ENCODE results near the gene CNTNAP2.
"Not testable (repeated sequence)": the region's sequence is repeated elsewhere in the genome, so short reads cannot be mapped to it uniquely, and the experiment has no call there.

Gene CNTNAP2

GRCh38 chr7:147700702-147701101 is 1584.1 kb downstream of the CNTNAP2 start:
- DNase-seq = no peak

DNA sequence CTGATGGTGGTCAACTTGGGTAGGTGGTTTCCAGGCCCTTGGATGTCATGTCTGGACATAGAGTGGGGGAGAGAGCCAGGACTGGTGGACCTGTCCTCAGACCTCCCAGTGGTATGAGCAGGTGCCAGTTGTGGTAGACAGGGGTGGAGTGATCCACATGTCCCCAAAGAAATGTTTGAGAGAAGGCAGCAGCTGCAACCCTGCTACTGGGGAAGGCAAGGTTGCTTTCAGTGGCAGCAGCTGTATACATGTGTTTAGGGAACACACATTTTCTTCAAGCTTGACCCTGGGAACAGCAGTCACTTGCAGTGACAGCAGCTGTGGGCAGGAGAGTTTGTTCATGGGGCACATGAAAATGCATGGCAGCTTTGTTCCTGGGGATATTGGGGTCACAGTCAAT is 1591.3 kb downstream of the CNTNAP2 start:
- no peak for DNase-seq

DNA sequence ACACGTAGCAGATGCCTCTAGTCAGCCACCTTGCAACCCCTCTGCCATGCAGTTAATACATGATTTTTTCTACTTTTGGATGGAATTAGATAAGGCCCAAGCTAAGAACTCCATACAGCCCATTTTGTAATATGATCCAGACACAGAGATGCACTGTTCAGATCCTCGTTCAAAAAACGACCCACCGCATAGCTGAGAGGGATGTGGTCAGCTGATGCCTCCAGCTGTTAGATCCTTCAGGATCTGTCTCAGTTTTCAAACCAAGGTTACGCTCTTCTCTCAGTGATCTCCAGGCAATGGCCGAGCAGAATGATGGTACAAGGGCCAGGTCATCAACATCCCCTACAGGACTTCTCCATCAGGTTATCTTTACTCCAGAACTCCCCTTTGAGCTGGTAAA is 1592.3 kb downstream of the CNTNAP2 start:
- DNase-seq = no peak

GRCh38 chr7:147711447-147711846 is 1594.8 kb downstream of the CNTNAP2 start:
- no peak for DNase-seq

DNA sequence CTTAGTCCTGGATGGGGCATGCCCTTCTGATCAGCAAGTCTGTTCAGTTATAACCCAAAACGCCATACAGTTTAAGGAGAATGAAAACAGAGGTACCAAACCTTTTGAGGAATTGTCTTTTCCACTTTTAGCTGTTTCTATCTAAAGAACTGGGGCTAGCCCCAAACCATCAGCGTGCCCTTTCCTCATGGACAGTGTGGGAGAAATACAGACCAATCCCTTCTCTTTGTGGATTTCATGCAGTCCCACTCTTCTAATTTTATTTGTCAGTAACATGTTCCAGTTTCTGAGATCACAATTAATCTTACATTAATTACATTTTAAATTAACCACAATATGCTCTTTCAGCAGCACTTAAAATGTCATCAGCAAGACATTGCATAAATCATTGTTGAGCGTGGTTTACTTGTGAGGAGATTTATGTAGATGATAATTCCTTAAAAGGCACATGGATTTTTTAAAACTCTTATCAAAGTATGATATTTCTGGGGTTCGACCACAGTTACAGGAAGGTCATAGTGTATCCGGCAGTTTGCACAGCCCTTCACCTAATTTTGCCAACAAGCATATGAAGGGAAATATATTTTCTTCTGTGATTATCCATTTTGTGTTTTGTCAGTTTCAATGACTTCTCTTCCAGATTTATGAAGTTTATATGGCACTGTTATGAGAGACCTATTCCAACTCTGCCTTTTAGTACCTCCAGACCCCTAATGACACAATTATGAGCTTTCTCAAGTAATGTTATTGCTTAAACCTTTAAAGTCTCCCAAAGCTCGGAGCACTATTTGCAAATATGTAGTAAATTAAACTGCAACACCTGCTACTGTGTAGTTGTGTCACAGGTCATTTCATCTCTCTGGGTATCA is 1605.6 kb downstream of the CNTNAP2 start:
- no peak for DNase-seq

DNA sequence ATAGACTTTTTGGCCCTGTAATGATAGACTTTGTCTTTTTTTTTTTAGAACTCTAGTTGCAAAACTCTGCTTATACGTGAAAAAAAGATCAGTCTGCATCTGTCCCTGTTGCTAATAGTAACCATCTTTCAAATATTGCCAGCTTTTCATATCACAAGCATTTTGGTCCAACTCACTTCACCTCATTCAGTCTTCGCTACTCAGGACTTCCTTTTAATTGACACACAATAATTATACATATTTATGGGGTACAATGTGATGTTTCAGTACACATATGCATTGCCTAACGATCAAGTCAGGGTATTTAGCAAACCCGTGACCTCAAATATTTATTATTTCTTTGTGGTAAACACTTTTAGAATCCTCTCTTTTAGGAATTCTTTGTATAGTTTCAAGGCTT is 1606.9 kb downstream of the CNTNAP2 start:
- DNase-seq = no peak

GRCh38 chr7:147731311-147731710 is 1614.7 kb downstream of the CNTNAP2 start:
- DNase-seq = no peak

- DNase-seq = not testable (repeated sequence)
These were observed 1621.1 kb downstream of the CNTNAP2 start for GRCh38 chr7:147737559-147738214.

DNA sequence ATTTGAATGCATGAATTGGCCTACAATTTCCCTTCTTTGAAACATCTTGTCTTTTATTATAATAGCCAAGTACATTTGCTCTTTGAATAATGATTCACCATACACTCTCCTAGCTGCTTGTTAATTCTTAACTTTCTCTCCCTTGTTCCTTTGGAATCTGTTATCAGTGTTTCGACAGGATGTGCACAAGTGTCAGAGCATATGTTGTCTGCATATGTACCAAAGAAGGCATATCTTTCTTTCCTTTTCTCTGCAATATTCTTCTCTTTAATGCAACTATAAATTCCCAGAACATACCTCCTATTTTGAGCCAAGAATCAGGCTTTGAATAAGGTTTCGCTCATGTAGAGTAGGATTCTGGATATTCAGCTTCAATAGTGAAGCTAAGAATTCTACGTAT is 1625.7 kb downstream of the CNTNAP2 start:
- DNase-seq = no peak

DNA sequence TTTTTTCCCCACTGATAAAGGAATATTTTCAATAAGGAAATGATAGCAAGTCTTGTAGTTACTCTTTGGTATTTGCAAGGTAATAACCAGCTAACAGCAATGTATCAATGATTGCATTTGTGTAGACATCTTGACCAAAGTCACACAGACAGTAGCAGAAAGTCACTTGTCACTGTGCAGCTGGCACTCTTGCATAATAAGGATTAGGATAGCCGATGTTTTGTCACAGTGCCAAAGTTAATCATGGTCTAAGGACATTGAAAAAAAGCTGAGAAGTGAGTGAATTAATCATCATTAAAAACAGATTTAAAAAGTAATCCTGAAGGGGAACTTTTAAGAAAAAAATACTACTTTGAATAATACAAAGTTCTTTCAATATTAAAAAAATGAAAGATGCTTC is 1639.7 kb downstream of the CNTNAP2 start:
- DNase-seq = no peak

- no peak for DNase-seq
These were observed 1642.8 kb downstream of the CNTNAP2 start for GRCh38 chr7:147759327-147759943.

DNA sequence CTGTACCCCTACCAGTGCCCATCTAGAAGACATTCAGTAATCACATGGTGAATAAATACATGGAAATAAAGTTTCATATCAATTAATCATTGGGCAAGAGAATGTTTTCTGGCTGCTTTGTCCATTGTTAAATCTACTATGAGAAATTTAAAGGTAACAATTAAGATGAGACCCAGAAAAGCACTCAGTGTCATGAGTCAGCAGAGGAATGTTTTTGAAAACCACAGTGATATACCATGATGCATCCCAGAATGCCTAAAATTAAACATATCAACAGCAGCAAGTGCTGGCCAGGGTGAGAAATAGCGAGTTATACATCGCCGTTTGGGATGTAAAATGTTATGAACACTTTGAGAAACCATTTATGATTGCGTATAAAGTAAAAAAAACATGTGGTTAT is 1648.7 kb downstream of the CNTNAP2 start:
- DNase-seq = no peak

GRCh38 chr7:147771344-147771743 is 1654.7 kb downstream of the CNTNAP2 start:
- no peak for DNase-seq

DNA sequence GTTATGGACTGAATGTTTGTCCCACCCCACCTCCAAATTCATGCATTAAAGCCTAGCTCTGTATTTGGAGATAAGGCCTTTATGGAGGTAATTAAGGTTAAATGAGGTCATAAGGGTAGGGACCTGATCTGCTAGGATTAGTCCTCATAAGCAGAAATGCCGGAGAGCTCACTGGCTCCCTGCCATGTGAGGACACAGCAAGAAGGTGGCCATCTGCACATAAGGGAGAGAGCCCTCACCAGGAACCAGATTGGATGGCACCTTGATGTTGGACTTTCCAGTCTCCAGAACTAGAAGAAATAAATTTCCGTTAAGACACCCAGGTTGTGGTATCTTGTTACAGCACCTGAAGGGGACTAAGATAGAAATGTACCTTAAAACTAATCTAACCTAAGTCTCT is 1657.9 kb downstream of the CNTNAP2 start:
- DNase-seq = no peak

DNA sequence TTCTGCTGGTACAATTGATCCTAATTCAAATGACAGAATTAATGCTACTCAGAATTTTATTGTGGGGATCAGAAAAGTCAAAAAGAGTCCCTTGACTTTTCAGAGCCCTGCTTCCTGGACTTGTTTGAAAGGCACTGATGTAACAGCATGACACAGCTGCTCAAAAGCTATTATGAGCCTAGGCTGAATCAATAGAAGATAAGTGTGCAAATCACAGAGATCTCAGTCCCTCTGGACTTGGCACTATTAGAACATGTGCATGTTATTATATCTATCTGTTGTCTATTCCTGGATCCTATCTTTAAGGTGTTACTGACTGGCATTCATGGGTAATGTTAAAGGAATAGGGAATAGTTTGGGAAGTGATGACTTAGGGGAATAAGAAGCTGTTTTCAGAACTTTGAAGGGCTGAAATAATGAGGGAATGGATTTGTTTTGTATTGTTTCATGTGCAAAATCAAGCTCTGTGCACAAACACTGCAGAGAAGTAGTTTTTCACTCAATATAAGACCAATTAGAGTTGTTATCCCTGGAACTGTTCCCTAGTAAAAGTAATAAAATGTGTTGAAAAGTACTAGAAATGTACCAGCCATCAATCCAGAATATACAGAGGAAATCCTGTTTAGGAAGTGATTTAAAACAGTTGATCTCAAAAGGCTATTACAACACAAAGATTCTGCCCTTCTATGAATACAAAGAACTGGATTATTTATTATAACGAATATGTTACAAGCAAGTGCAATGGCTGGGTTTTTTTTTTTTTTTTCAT is 1659.1 kb downstream of the CNTNAP2 start:
- no peak for DNase-seq

DNA sequence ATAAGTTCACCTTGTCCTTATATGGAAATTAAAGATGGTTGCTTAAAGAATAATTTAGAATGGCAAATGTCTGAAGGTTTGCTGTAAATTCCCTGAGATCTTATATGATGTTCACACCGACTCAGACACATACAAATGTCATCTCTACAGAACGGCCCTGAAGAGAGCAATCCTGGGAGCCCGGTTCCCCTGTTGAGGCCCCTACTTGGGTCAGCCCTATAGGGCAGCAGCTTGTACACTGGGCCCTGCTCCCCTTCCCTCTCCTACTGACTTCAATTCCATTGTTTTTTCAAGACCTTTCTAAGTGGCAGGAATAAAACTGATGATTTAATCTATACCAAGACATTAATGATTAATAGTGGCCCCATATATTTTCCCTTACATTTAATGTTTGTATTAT is 1660.7 kb downstream of the CNTNAP2 start:
- no peak for DNase-seq

- DNase-seq = no peak
These were observed 1663.3 kb downstream of the CNTNAP2 start for GRCh38 chr7:147779949-147780348.

DNA sequence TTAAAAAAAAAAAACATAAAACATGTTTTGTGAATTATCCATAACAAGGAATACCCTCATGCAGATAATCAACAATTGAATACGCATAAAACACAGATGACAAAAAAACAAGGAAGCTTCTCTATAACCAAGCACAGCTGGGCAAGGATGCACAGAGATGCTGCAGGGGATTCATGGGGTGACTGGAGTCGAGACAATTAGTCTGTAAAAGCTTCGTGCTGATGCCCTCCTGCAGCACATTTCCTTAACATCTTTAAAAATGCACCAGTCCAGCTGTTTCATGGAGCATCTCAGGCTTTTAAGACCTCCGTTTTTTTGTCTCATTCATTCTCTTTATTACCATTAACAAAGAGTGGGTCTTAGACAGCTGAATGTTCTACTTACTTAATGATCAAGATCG is 1680.0 kb downstream of the CNTNAP2 start:
- DNase-seq = no peak

DNA sequence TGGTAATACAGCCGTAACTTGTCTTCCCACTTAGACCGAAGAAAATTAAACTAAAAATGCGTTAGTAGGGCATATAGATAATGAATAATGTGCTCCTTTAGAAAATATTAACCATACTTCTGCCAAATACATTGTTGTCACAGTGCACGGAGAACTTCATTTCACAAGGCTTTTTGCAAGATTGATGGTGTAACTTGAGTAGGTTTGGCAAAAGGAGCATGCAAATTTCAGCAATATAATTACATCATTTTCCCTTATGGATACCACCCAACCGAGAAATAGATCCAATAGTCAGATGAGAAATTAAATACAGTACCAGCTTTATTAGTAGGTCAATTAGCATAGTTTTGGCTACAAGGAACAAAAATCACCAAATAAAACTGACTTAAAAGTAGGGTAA is 1681.4 kb downstream of the CNTNAP2 start:
- no peak for DNase-seq

DNA sequence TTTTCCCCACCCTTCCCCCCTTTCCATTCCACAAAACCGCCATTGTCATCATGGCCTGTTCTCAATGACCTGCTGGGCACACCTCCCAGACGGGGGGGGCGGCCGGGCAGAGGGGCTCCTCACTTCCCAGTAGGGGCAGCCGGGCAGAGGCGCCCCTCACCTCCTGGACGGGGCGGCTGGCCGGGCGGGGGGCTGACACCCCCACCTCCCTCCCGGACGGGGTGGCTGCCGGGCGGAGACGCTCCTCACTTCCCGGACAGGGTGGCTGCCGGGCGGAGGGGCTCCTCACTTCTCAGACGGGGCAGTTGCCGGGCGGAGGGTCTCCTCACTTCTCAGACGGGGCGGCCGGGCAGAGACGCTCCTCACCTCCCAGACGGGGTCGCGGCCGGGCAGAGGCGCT is 1685.2 kb downstream of the CNTNAP2 start:
- DNase-seq = not testable (repeated sequence)

DNA sequence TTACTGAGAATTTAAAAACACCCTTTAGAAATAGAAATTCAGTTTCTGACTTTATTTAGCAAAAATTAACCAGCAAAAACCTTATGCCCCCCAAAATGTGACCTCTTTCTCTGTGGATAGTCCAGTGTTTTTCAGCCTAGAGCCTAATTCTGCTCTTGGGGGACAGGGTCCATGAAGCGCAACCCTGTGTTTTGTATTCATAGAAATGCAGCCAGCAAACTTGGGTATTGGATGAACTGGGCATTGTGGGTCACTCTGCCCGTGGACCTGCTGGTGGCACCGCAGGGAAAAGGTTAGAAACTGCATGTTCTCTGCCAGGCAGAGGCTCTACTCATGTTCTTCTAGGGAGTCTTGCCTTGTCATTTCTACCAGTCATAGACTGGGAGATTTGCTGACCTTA is 1686.5 kb downstream of the CNTNAP2 start:
- DNase-seq = no peak

DNA sequence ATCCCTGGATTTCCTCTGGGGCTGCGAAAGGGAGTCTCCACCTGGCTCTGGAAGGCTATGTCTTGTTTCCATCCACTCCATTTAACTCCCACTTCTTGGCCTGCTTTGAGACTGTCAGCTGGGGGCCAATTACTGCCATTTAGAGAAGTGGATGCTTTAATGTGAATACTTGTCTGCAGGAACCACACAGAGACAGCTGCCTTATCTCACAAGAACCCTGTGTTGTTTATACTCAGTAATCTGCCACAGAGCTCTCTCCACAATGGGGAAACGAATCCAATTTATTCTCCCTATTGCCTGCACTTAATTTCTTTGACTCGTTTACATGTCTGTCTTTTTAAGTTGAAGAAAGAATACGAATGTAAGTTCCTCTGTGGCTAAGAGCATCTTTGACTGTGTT is 1687.0 kb downstream of the CNTNAP2 start:
- DNase-seq = no peak

DNA sequence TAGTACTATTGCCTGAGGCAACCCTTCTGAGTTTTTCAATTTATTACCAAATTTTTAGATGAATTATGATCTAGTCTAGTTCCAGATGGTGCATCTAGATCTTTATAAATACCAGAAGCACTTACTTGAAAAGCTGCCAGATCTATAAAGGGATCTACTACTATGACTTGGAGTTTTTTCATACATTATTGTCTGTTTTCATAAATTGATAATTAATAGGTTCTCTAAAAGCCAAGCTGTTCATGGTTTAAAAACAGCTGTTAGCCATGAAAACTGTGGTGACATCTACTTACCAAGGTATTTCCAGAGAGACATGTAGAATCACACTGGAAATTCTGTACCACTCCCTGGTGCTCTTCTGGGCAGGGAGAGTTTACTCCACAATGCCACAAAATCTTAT is 1687.4 kb downstream of the CNTNAP2 start:
- no peak for DNase-seq
